ENCODE data around the gene INO80E.

INO80E gene, protein sequence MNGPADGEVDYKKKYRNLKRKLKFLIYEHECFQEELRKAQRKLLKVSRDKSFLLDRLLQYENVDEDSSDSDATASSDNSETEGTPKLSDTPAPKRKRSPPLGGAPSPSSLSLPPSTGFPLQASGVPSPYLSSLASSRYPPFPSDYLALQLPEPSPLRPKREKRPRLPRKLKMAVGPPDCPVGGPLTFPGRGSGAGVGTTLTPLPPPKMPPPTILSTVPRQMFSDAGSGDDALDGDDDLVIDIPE

DNA sequence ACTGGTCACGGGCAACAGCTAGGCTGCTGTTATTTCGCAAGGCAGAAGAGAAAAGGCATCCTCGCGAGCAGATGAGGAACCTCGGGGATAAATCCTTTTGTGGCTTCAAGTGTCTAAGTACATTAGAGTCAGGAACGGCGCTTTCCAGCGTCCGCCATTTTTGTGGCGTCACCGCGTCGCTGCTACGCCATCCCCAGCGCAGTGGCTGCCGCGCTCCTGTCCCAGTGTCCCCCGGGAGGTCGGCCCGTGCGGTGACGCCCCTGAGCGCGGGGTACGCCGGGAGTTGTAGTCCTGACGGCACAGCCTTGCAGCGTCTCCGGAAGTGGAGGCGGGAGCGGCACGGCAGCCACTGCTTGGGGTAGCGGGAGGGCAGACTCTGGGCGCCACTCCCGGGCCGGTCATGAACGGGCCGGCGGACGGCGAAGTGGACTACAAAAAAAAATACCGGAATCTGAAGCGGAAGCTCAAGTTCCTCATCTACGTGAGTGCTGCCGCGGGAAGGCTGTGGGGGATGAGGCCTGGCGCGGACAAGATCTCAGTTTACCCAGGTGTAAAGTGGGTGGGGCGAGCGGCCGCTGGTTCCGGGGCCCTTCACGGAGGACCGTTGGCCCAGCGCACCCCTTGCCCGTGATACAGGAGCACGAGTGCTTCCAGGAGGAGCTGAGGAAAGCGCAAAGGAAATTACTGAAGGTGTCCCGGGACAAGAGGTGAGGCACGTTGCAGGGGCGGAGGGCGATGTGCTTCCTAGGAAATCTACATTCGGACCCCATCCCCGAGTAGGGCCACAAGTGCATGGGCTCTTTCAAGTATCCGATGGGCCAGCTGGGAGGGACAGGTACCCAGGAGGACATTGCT lies at the start of gene INO80E:
TSS of gene INO80E (plus strand) at position 331 of the 855 bp plus-strand sequence. CDS start at position 401, 70 bp downstream.
- no peaks in the 10 kb centered on the region for H3K27me3 ChIP-seq (replicated peaks)
- TF ChIP-seq, protein P1, sequence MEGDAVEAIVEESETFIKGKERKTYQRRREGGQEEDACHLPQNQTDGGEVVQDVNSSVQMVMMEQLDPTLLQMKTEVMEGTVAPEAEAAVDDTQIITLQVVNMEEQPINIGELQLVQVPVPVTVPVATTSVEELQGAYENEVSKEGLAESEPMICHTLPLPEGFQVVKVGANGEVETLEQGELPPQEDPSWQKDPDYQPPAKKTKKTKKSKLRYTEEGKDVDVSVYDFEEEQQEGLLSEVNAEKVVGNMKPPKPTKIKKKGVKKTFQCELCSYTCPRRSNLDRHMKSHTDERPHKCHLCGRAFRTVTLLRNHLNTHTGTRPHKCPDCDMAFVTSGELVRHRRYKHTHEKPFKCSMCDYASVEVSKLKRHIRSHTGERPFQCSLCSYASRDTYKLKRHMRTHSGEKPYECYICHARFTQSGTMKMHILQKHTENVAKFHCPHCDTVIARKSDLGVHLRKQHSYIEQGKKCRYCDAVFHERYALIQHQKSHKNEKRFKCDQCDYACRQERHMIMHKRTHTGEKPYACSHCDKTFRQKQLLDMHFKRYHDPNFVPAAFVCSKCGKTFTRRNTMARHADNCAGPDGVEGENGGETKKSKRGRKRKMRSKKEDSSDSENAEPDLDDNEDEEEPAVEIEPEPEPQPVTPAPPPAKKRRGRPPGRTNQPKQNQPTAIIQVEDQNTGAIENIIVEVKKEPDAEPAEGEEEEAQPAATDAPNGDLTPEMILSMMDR (IDR thresholded peaks at IDR 0.05; ENCODE audit: low read depth, low read length, missing control alignments) = no peak
- peak; percentile 90 for DNase-seq

DNA sequence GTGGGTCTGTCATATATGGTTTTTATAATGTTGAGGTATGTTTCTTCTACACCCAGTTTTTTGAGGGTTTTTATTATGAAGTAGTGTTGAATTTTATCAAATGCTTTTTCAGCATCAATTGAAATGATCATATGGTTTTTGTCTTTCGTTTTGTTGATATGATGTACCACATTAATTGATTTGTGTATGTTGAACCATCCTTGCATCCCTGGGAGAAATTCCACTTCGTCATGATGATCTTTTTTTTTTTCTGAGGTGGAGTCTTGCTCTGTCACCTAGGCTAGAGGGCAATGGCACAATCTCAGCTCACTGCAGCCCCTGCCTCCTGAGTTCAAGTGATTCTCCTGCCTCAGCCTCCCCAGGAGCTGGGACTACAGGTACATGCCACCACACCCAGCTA lies 48.1 kb upstream of the INO80E start:
- in situ Hi-C loops (cut with HindIII; ENCODE audit: low pct_ligation_motif_present, low sequenced_read_pairs) = no loop called here
- no peak for DNase-seq
- Histone ChIP-seq H3K4me3 (ENCODE audit: low read depth, low read length) (no peak overlapping the region), H3K27me3 (replicated peaks) (no peaks in the 10 kb centered on the region), H3K36me3 (replicated peaks) (no peaks in the 10 kb centered on the region), H3K27ac (no peak overlapping the region)
- TF ChIP-seq, protein P1 (IDR thresholded peaks at IDR 0.05; ENCODE audit: low read depth, low read length, missing control alignments) = no peak

More for the DNA sequence above, at the start of gene INO80E:
- Histone ChIP-seq H3K27ac (peak within 1 kb of the TSS; percentile 74), H3K4me3 (ENCODE audit: low read depth, low read length) (peak within 1 kb of the TSS; percentile 97), H3K36me3 (replicated peaks) (peaks cover 22% of the 10 kb centered on the region)
- in situ Hi-C loops (cut with HindIII; ENCODE audit: low pct_ligation_motif_present, low sequenced_read_pairs) = no loop called here

DNA sequence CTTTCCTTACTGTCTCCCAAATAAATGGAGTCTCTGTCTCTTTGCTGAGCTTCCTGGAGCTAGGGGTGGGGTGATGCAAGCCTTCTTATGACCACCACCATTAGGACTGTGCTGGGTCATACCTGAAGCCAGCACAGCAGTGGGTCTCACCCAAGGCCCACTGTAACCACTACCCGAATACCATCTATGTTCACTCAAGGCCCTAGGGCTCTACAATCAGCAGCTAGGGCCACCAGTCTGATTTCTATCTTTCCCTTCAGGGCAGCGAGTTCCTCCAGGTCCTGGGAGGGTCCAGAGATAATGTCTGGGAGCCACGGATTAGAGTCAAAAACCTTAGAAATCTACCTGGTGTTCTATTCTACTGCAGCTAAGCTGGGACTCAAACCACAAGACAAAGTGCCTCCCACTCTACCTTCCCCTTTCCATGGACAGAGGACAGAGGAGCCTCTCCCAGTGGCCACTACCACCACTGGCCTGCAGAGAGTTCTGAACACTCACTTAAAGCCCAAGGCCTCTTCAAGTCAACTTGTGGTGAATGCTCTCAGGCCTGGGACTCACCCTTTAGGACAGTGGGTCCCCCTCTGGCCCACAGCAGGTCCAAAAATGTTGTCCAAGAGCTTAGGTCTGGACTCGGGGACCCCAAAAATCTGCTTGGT lies 45.1 kb upstream of the INO80E start:
- Histone ChIP-seq H3K27ac (no peak overlapping the region), H3K4me3 (ENCODE audit: low read depth, low read length) (no peak overlapping the region), H3K27me3 (replicated peaks) (no peaks in the 10 kb centered on the region), H3K36me3 (replicated peaks) (no peaks in the 10 kb centered on the region)
- DNase-seq = no peak
- TF ChIP-seq, protein P1 (IDR thresholded peaks at IDR 0.05; ENCODE audit: low read depth, low read length, missing control alignments) = no peak
- in situ Hi-C loops (cut with HindIII; ENCODE audit: low pct_ligation_motif_present, low sequenced_read_pairs) = no loop called here

- Histone ChIP-seq H3K27me3 (replicated peaks) (no peaks in the 10 kb centered on the region), H3K27ac (no peak overlapping the region), H3K36me3 (replicated peaks) (no peaks in the 10 kb centered on the region), H3K4me3 (ENCODE audit: low read depth, low read length) (no peak overlapping the region)
- in situ Hi-C loops (cut with HindIII; ENCODE audit: low pct_ligation_motif_present, low sequenced_read_pairs) = no loop called here
- TF ChIP-seq, protein P1 (IDR thresholded peaks at IDR 0.05; ENCODE audit: low read depth, low read length, missing control alignments) = peak; percentile 31
- no peak for DNase-seq
Measured at GRCh38 chr16:29951625-29952365, 44.2 kb upstream of the INO80E start.

DNA sequence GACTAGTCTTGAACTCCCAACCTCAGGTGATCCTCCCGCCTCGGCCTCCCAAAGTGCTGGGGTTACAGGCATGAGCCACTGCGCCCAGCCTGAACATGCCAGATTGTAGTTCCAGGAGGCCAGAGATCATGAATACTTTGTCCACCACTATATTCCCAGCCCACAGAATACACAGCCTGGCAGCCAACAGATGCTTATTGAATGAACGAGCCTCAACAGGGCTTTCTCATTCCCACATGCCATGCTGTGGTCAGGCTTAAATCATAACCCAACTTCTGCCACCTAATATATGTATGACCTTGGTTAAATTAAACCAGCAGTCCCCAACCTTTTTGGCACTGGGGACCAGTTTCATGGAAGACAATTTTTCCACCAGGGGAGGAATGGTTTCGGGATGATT lies 37.3 kb upstream of the INO80E start:
- Histone ChIP-seq H3K4me3 (ENCODE audit: low read depth, low read length) (no peak overlapping the region), H3K27me3 (replicated peaks) (no peaks in the 10 kb centered on the region), H3K36me3 (replicated peaks) (no peaks in the 10 kb centered on the region), H3K27ac (no peak overlapping the region)
- TF ChIP-seq, protein P1 (IDR thresholded peaks at IDR 0.05; ENCODE audit: low read depth, low read length, missing control alignments) = no peak
- in situ Hi-C loops (cut with HindIII; ENCODE audit: low pct_ligation_motif_present, low sequenced_read_pairs) = no loop called here
- DNase-seq = no peak
